ENCODE measurements around the gene SEMA5B. TPM values are rescaled to one million over a fixed set of nuclear protein-coding genes. Genes with fewer than 3 reads are reported as not detected.

SEMA5B gene
- total and polyA plus RNA-seq, 7 donors = 0.08 to 1.1 (median 0.43) TPM

GRCh38 chr3:122915300-122916055, 112.1 kb downstream of the SEMA5B start:
- Histone ChIP-seq H3K27me3 (ENCODE audit: insufficient read depth in 3 of 3, low read length in 2 of 3) (peaks cover 0 to 17% (median 0%) of the 10 kb centered on the region in 3 donors), H3K27ac (no peak overlapping the region), H3K9me3 (no peaks in the 10 kb centered on the region), H3K4me3 (no peak overlapping the region), H3K36me3 (ENCODE audit: insufficient read depth in 1 of 2, low read depth in 1 of 2) (no peaks in the 10 kb centered on the region), H3K4me1 (no peaks in the 10 kb centered on the region)
- DNase-seq (no peak), ATAC-seq (no peak)
- WGBS, 3 donors = 76 to 88% (median 87%) methylated on average over 17 of the region's 17 CpGs
- intact Hi-C loops (cut with DNase I) = no loop called here
- TF ChIP-seq CTCF (IDR thresholded peaks at IDR 0.05) = no peak

GRCh38 chr3:122913539-122914100, 113.9 kb downstream of the SEMA5B start:
- Histone ChIP-seq H3K36me3 (ENCODE audit: insufficient read depth in 1 of 2, low read depth in 1 of 2) (no peaks in the 10 kb centered on the region), H3K4me3 (no peak overlapping the region), H3K27ac (no peak overlapping the region), H3K27me3 (ENCODE audit: insufficient read depth in 3 of 3, low read length in 2 of 3) (peaks cover 0 to 17% (median 0%) of the 10 kb centered on the region in 3 donors), H3K4me1 (no peaks in the 10 kb centered on the region), H3K9me3 (no peaks in the 10 kb centered on the region)
- intact Hi-C loops (cut with DNase I) = no loop called here
- 76 to 82% (median 81%) methylated on average over 31 to 33 of the region's 33 CpGs for WGBS, 3 donors
- ATAC-seq = no peak
- no peak for TF ChIP-seq CTCF (IDR thresholded peaks at IDR 0.05)
- DNase-seq = no peak

- intact Hi-C loops (cut with DNase I) = no loop called here
- H3K9me3 ChIP-seq = no peaks in the 10 kb centered on the region
- no peaks in the 10 kb centered on the region for H3K36me3 ChIP-seq (ENCODE audit: insufficient read depth in 1 of 2, low read depth in 1 of 2)
- DNase-seq (no peak), ATAC-seq (peak in 1 of 4 donors; percentile 21)
- H3K27me3 ChIP-seq (ENCODE audit: insufficient read depth in 3 of 3, low read length in 2 of 3) = peaks cover 0 to 17% (median 0%) of the 10 kb centered on the region in 3 donors
- 48 to 54% (median 50%) methylated on average over 43 to 76 of the region's 76 CpGs for WGBS, 3 donors
- TF ChIP-seq CTCF (IDR thresholded peaks at IDR 0.05) = no peak
- H3K4me3 ChIP-seq = no peak overlapping the region
- no peak overlapping the region for H3K27ac ChIP-seq
- H3K4me1 ChIP-seq = no peaks in the 10 kb centered on the region
Observed at GRCh38 chr3:122912772-122913538, 114.6 kb downstream of the SEMA5B start.

GRCh38 chr3:122911901-122912300, 115.7 kb downstream of the SEMA5B start:
- intact Hi-C loops (cut with DNase I) = no loop called here
- Histone ChIP-seq H3K4me1 (no peaks in the 10 kb centered on the region), H3K36me3 (ENCODE audit: insufficient read depth in 1 of 2, low read depth in 1 of 2) (no peaks in the 10 kb centered on the region), H3K4me3 (no peak overlapping the region), H3K27ac (no peak overlapping the region), H3K27me3 (ENCODE audit: insufficient read depth in 3 of 3, low read length in 2 of 3) (peaks cover 0 to 17% (median 0%) of the 10 kb centered on the region in 3 donors), H3K9me3 (no peaks in the 10 kb centered on the region)
- WGBS, 3 donors = 89 to 93% (median 93%) methylated on average over 16 of the region's 16 CpGs
- ATAC-seq (peak in 1 of 4 donors; percentile 15), DNase-seq (no peak)
- no peak for TF ChIP-seq CTCF (IDR thresholded peaks at IDR 0.05)

Data from psoas muscle (tissue), 8 donors.